ENCODE measurements around the gene DCBLD2. TPM values are rescaled to one million over a fixed set of nuclear protein-coding genes. Genes with fewer than 3 reads are reported as not detected.

DCBLD2 gene
- polyA plus RNA-seq, 1 of the 3 experiments (the other 2 are of a cell fraction) = 159 TPM

GRCh38 chr3:98827221-98827920 is 74.1 kb downstream of the DCBLD2 start:
- peaks cover 6 to 46% of the 10 kb centered on the region in 2 experiments for H3K36me3 ChIP-seq (replicated peaks in 1 of 2; ENCODE audit: control insufficient read depth in 1 of 2, insufficient read depth in 2 of 2, low read length in 1 of 2)
- H3K9ac ChIP-seq = no peak overlapping the region
- H2AFZ ChIP-seq (ENCODE audit: low read depth) = no peak overlapping the region
- peak overlapping the region in 1 of 2 experiments; percentile 30; a peak in 1 of 4 replicates for H3K27ac ChIP-seq (ENCODE audit: low read depth in 2 of 2, low read length in 1 of 2)
- H3K4me3 ChIP-seq (ENCODE audit: low read depth in 2 of 2, low read length in 1 of 2) = no peak overlapping the region
- CTCF ChIA-PET = interaction anchor here (1.4 to 5.0 kb wide), 3 partner anchors 10 to 167 kb away, joined by 3 to 42 read pairs (median 17); no protein-coding TSS in a partner anchor
- peaks cover 98% of the 10 kb centered on the region for H3K79me2 ChIP-seq (ENCODE audit: insufficient read depth)
- POLR2A ChIA-PET = no interaction called here
- TF ChIP-seq TCF12 (IDR thresholded peaks at IDR 0.05) (peak; percentile 54), EZH2phosphoT487 (IDR thresholded peaks at IDR 0.05; ENCODE audit: borderline replicate concordance, low read depth) (no peak), PBX3 (IDR thresholded peaks at IDR 0.05) (peak; percentile 63), POLR2AphosphoS5 (IDR thresholded peaks at IDR 0.05; ENCODE audit: low read depth, low read length) (0 out of 2 replicates have a peak, but pooled peaks have one; percentile 30), YY1 (IDR thresholded peaks at IDR 0.05; ENCODE audit: low read depth) (peak; percentile 40; the same call in 1 of the 2 replicates), NFIC (IDR thresholded peaks at IDR 0.05; ENCODE audit: borderline replicate concordance) (peak; percentile 18; the same call in 1 of the 2 replicates), FOXM1 (IDR thresholded peaks at IDR 0.05; ENCODE audit: low read depth) (no peak)
- no peaks in the 10 kb centered on the region for H3K9me3 ChIP-seq
- peaks cover 8 to 17% of the 10 kb centered on the region in 2 experiments; a peak in 3 of 4 replicates for H3K4me1 ChIP-seq (ENCODE audit: control insufficient read depth in 1 of 2, insufficient read depth in 2 of 2, low read depth in 1 of 2, low read length in 1 of 2)
- H3K27me3 ChIP-seq (ENCODE audit: insufficient read depth) = no peaks in the 10 kb centered on the region
- WGBS (ENCODE audit: low lambda C conversion rate) = 73% methylated on average over 1 of the region's 1 CpG
- no peaks in the 10 kb centered on the region for H3K9me2 ChIP-seq
- H3K4me2 ChIP-seq = no peak overlapping the region
- H4K20me1 ChIP-seq (ENCODE audit: insufficient read depth) = peaks cover 77% of the 10 kb centered on the region
- peaks cover 74% of the 10 kb centered on the region for H3F3A ChIP-seq (replicated peaks; ENCODE audit: insufficient read depth)
- no peak for DNase-seq

- Histone ChIP-seq H3K9ac (no peak overlapping the region), H3K9me2 (no peaks in the 10 kb centered on the region), H3K27me3 (ENCODE audit: insufficient read depth) (no peaks in the 10 kb centered on the region), H3K36me3 (replicated peaks in 1 of 2; ENCODE audit: control insufficient read depth in 1 of 2, insufficient read depth in 2 of 2, low read length in 1 of 2) (peaks cover 6 to 41% of the 10 kb centered on the region in 2 experiments), H3K4me1 (ENCODE audit: control insufficient read depth in 1 of 2, insufficient read depth in 2 of 2, low read depth in 1 of 2, low read length in 1 of 2) (peaks cover 12 to 17% of the 10 kb centered on the region in 2 experiments; a peak in 3 of 4 replicates), H3K79me2 (ENCODE audit: insufficient read depth) (peaks cover 96% of the 10 kb centered on the region), H4K20me1 (ENCODE audit: insufficient read depth) (peaks cover 71% of the 10 kb centered on the region), H3K9me3 (no peaks in the 10 kb centered on the region), H3K4me2 (no peak overlapping the region), H2AFZ (ENCODE audit: low read depth) (no peak overlapping the region), H3K27ac (ENCODE audit: low read depth in 2 of 2, low read length in 1 of 2) (peak overlapping the region in 1 of 2 experiments; percentile 30; a peak in 1 of 4 replicates), H3F3A (replicated peaks; ENCODE audit: insufficient read depth) (peaks cover 74% of the 10 kb centered on the region), H3K4me3 (ENCODE audit: low read depth in 2 of 2, low read length in 1 of 2) (no peak overlapping the region)
- 89% methylated on average over 3 of the region's 3 CpGs for WGBS (ENCODE audit: low lambda C conversion rate)
- CTCF ChIA-PET = interaction anchor here (1.3 to 5.0 kb wide), 3 partner anchors 9 to 224 kb away, joined by 5 to 42 read pairs (median 17); no protein-coding TSS in a partner anchor
- POLR2A ChIA-PET = no interaction called here
- DNase-seq = no peak
- no peak for TF ChIP-seq RFX5 (IDR thresholded peaks at IDR 0.05; ENCODE audit: low read length)
- TF ChIP-seq MEF2A (IDR thresholded peaks at IDR 0.05; ENCODE audit: borderline replicate concordance, low read depth) = no peak
- TF ChIP-seq ELF1 (IDR thresholded peaks at IDR 0.05) = no peak
- no peak for TF ChIP-seq GATA2 (CRISPR knock-in tag; IDR thresholded peaks at IDR 0.05)
- no peak for TF ChIP-seq RAD21 (IDR thresholded peaks at IDR 0.05; ENCODE audit: low read length)
- TF ChIP-seq EZH2phosphoT487 (IDR thresholded peaks at IDR 0.05; ENCODE audit: borderline replicate concordance, low read depth) = no peak
- TF ChIP-seq FOXM1 (IDR thresholded peaks at IDR 0.05; ENCODE audit: low read depth) = no peak
- no peak for TF ChIP-seq FOXJ3 (CRISPR knock-in tag; IDR thresholded peaks at IDR 0.05)
- TF ChIP-seq TCF12 (IDR thresholded peaks at IDR 0.05) = no peak
- no peak for TF ChIP-seq NRF1 (IDR thresholded peaks at IDR 0.05; ENCODE audit: low read depth, low read length)
- no peak for TF ChIP-seq CTCF (IDR thresholded peaks at IDR 0.05)
- no peak for TF ChIP-seq SMC3 (IDR thresholded peaks at IDR 0.05; ENCODE audit: low read depth, low read length)
Measured at GRCh38 chr3:98826126-98826525, 75.4 kb downstream of the DCBLD2 start.
